HG03139 (cell line): Measurements from ENCODE around the gene ISOC2.

ENCODE experiments used
- ATAC-seq: cut with Tn5 transposase; IDR thresholded peaks from one replicate; pipeline ENCODE4 v1.9.1; 2021; ENCODE audit not compliant: unreplicated experiment

Gene ISOC2

DNA sequence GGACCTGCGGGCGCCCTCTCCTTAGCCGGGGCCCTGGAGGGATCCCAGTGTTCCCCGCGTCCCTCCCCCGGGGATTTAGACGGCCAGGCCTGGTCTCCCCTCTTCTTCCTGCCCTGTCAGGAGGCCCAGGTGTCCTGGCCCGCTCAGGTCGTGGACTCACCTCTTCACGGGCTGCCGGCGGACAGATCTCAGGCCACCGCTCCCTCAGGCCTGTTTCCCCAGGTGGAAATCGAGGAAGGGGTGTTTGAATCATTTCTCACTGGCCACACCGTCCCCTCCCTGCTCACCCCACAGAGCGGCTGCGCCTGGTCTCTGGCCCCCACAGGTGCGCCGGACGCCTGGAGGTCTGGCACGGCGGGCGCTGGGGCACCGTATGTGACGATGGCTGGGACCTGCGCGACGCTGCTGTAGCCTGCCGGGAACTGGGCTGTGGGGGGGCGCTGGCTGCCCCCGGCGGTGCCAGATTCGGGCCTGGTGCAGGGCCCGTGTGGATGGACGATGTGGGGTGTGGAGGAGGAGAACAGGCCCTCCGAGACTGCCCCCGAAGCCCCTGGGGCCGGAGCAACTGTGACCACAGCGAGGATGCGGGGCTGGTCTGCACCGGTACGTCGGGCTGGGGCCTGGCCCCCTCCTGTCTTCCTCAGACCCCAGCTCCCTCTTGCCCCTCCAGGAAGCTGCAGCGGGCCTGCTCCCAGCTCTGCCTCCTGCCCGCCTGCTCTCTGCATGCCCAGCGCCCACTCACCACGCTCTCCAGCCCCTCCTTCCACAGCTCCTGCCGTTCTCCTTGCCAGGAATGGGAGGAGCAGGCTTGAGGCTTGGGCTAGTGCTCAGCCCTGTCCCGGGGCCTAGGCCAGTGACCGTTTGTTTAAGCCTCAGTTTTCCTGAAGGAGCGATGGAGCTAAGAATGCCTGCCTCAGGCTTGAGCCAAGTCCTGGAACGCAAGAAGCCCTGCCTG lies 29.3 kb upstream of the ISOC2 start:
- ATAC-seq = no peak

DNA sequence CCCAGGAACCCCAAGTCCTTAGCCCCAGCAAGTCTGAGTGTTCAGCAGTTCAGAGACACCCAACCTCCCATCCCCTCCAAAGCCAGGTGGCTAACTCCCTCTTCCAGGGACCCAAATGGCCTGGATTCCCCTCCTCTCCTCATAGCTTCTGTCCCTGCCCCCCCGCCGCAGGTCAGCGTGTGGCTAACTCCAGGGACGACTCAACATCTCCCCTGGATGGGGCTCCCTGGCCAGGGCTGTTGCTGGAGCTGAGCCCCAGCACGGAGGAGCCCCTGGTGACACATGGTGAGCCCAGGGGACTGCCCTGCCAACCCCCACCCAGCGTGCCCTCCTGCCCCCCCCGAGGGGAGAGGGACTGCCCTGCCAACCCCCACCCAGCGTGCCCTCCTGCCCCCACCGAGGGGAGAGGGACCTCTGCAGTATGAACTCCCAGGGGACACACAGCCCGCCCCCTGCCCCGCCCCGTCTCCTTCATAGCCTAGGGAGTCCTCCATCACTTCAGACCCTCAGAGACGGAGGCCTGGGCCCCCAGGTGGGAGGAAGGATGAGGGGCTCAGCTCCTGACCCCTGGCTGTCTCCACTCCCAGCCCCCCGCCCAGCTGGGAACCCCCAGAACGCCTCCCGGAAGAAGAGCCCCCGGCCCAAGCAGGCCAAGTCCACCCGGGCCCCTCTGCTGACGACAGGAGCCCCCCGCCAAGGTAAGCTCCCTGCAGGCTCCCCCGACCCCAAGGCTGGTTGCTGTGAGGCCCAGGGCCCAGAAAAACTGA lies 28.5 kb upstream of the ISOC2 start:
- no peak for ATAC-seq

DNA sequence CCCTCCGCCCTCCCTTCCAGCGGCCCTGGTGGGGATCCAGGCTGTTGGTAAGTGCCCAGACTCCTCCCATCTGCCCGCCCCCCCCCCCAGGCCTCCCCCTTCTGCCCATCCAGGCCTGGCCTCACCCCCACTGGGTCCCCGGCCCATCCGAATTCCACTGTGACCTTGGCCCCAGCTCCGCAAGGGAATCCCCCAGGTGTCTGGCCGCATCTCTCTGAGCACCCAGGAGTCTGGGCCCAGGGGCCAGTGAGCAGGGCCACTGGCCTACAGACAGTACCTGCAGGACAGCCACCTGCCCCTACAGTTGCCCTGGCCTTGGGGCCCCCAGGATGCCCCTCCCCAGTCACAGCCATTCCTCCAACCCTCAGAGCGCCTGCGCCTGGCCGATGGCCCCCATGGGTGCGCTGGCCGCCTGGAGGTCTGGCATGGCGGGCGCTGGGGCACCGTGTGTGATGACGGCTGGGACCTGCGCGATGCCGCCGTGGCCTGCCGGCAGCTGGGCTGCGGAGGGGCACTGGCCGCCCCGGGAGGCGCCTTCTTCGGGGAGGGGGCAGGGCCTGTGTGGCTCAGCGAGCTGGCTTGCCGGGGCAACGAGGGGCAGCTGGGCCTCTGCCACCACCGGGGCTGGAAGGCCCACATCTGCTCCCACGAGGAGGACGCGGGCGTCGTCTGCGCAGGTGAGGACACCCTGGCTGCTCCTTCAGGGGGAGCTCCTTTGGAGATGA lies 27.7 kb upstream of the ISOC2 start:
- ATAC-seq = no peak

DNA sequence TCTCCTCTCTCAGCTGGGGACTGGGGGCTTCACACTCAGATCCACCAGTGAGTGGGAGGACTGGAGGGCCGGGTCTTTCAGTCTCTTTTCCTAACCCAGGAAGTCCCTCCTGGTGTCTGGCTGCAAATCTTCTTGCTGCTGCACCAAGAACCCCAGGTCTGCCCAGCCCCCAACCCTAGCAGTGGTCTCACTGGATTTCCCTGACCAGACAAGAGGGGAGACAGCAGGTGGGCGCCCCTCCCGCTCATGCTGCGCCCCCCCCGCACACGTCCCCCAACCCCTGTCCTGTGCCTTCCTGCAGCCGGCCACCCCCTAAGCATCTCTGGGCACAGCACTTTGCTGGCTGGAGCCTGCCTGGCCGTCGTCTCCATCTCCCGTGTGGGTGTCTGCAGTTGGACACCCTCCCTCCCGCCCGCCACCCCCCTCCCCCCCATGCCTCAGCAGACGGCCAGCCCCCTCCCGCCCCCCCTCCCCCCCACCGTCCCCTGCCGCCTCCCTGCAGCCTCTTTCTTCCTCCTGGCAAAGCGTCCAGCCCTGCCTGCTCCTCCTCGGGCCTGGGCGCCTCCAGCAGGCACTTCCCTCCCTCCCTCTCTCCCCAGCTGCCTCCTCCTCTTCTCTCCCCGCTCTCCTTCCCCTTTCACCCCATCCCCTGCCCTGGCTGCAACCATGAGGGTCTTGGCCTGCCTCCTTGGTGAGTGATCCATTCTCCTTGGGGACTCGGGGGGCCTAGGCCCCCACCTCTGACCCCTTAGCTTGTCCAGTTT lies 26.7 kb upstream of the ISOC2 start, which contains the start of gene SSC5D:
Gene SSC5D (plus strand): TSS at position 513 of the 764 bp plus-strand sequence. CDS start 154 bp downstream, at position 667.
- no peak for ATAC-seq

DNA sequence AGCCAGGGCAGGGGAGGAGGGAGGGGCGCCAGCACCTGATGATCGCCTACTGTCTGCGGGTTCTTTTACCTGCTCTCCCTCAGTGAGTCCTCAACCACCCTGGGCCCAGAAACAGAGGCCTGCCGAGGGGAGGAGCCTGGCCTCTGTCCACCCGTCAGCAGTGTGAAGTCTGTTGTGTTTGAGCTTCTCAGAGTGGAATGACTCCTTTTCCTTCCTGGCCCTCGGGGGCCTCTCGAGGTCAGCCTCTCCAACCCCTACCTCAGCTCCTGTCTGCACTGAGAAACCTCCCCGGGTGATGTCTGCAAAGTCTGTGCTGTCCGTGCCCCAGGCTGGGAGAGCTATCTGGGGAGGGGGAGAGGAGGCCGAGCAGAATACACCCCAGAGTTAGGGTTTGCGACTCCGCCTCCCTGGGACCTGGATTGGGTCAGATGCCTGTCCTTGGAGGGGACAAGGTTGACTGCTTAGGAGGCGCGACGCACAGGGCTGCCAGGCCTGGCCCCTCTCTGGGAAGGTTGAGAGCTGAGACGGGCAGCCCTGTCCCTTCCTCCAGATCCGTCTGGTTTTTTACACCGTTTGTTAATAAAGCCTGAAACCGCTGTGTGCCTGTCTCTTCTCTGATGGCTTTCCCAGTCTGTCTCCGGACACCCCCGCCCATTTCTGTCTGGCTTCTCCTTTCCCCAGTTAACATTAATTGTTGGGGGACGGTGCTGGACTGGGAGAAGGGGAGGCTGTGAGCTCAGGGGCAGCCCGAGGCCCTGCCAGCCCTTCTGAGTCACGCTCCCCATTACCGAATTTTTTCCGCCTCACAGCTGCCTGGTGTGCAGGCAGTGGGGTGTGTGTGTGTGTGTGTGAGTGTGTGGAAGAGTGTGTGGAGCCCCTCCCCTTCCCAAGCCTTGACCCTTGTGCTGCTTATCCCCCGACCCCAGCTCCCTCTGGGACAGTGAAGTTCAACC lies 25.8 kb upstream of the ISOC2 start:
- ATAC-seq = no peak

DNA sequence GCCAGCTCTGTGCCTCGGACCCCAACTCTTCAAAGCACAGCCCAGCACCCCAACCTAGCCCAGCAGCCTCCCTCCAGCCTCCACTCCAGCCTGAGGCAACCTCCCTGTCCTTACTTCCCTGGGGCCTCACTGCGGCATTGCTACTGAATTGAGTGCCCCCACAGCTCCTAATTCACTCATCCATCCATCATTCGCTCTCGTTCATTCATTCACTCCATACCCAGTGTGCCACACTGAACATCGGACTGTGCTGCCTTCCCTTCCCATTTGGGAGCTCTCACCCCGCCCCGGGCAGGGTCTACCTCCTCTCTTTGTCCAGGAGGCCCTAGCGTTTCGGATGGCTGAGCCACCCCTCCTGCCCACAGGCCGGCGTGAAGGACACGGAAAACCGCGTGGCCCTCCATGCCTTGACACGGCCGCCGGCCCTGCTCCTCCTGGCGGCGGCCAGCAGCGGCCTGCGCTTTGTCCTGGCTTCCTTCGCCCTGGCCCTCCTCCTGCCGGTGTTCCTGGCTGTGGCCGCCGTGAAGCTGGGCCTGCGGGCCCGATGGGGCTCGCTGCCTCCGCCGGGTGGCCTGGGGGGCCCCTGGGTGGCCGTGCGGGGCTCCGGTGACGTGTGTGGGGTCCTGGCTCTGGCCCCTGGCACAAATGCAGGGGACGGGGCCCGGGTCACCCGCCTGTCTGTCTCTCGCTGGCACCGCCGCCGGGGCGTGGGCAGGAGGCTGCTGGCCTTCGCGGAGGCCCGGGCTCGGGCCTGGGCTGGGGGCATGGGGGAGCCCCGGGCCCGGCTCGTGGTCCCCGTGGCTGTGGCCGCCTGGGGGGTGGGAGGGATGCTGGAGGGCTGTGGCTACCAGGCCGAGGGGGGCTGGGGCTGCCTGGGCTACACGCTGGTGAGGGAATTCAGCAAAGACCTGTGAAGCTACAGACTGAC lies 24.9 kb upstream of the ISOC2 start:
- no peak for ATAC-seq

DNA sequence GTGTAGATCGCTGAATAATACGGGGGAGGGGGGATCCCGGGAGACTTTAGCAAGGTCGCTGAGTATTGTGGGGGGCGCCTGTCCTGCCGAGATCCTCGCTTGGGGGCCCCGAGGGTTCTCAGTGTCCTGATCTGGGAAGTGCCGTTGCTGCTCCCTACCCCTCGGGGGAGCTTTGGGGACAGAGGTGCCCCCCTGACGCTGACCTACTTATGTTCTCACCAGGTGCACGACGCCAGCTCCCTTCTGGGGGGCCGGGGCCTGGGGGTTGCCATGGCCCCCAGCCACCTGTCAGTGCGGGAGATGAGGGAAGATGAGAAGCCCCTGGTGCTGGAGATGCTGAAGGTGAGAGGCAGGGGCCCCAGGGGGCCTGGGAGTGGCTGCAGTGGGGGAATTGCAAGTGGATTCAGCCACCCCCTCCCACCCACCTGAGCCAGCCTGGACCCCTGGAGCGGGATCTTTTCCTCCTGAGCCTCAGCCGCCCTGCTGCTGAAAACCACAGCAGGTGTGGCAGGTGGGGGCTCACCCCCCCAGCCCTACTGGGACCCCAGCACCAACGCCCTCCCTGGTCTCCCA lies 24.1 kb upstream of the ISOC2 start:
- no peak for ATAC-seq

DNA sequence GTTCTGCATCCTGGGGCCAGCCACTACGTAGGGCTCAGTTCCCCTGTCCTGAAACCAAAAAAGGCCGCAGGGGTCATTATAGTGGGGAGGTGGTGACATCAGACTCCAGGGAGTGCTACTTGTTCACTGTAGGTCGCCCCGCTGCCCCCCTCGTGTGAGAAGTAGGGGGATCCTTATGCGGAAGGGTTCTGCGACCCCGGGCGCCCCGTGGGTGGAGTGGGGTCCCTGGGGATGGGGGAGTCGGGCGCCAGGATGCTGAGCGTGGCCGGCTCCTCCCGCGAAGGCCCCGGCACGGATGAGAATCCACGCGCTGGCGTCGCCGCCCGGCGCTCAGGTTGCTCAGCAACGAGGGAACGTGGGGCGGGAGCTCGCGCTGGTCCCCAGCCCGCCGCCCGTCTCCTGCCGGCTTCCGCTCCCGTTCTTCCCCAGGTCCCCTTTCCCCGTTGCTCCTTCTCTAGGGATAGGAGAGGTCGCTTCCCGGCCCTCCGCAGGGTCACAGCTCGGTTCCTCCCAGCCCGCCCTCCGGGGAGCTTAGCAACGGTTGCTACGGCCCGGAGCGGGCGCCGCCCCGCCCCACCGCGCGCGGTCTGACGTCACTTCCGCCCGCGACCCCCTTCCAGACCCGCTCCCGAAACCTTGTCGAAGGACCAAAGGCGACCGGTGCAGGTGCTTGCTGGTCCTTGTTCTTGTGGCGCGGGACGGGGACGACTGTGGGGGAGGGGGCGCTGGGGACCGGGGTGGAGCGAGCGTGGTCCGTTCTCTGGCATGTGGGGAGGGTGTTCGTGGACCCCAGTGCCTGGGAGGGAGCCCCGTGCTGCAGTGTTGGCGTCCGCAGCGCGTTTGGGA lies 23.4 kb upstream of the ISOC2 start, which contains the start of gene NAT14:
Gene NAT14 (plus strand): TSS at position 596 of the 846 bp plus-strand sequence. CDS start 521 bp downstream, outside the sequence.
- no peak for ATAC-seq

DNA sequence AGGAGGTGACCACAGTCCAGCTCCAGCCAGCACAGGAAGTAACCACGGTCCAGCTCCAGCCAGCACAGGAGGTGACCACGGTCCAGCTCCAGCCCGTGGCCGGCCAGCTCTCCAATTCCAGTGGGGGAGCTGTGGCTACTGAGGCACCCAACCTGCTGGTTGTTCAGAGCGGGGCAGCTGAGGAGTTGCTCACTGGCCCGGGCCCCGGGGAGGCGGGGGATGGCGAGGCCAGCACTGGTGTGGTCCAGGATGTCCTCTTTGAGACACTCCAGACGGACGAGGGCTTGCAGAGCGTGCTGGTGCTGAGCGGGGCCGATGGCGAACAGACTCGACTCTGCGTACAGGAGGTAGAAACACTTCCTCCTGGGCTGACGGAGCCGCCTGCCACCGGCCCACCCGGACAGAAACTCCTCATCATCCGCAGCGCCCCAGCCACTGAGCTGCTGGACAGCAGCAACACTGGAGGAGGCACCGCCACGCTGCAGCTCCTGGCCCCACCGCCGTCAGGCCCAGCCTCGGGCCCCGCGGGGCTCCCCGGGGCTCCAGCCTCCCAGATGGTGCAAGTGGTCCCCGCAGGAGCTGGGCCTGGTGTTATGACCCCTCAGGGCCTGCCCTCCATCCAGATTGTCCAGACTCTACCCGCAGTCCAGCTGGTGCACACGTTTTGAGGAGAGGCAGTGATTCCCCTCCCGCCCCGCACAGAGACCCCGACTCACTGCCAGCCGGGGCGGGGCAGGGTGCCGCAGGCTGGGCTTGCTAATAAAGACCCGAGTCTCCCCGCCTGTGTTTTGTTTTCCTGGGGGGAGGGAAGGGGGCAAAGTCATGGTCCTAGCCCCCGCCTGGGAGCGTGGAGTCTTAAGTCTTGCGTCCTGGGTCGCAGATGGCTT lies 22.5 kb upstream of the ISOC2 start:
- ATAC-seq = no peak

DNA sequence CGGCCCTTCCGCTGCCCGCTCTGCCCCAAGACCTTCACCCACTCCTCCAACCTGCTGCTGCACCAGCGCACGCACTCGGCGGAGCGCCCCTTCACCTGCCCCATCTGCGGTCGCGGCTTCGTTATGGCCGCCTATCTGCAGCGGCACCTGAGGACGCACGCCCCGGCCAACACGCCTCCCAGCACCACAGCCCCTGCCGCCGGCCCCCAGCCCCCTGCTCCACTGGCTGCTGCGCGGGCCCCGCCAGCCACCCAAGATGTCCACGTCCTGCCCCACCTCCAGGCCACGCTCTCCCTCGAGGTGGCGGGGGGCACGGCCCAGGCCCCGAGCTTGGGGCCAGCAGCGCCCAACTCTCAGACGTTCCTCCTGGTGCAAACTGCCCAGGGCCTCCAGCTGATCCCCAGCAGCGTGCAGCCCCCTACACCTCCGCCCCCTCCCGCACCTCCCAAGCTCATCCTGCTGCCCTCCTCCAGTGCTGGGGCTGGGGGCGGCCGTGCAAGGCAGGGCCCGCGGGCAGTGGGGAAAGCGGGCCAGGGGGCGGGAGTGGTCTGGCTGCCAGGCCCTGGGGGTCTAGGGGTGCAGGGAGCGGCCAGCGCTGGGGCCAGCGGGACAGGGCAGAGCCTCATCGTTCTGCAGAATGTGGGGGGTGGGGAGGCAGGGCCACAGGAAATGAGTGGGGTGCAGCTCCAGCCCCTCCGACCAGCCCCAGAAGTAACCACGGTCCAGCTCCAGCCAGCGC lies 21.7 kb upstream of the ISOC2 start:
- ATAC-seq = no peak

DNA sequence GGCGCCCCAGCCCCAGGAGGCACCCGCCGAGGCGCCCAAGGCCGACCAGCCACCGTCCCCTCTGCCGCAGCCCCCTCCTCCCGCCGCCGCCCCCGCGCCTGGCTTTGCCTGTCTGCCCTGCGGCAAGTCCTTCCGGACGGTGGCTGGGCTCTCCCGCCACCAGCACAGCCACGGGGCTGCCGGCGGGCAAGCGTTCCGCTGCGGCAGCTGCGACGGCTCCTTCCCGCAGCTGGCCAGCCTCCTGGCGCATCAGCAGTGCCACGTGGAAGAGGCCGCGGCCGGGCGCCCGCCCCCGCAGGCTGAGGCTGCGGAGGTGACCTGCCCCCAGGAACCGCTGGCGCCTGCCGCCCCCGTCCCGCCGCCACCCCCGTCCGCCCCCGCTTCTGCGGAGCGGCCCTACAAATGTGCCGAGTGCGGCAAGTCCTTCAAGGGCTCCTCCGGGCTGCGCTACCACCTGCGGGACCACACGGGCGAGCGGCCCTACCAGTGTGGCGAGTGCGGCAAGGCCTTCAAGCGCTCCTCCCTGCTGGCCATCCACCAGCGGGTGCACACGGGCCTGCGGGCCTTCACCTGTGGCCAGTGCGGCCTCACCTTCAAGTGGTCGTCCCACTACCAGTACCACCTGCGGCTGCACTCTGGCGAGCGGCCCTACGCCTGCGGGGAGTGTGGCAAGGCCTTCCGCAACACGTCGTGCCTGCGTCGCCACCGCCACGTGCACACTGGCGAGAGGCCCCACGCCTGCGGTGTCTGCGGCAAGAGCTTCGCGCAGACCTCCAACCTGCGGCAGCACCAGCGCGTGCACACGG lies 20.9 kb upstream of the ISOC2 start:
- no peak for ATAC-seq

DNA sequence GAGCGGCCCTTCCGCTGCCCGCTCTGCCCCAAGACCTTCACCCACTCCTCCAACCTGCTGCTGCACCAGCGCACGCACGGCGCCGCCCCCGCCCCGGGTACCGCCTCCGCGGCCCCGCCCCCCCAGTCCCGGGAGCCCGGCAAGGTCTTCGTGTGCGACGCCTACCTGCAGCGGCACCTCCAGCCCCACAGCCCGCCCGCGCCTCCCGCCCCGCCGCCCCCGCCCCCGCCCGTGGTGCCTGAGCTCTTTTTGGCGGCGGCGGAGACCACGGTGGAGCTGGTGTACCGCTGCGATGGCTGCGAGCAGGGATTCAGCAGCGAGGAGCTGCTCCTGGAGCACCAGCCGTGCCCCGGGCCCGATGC lies 20.3 kb upstream of the ISOC2 start:
- no peak for ATAC-seq

DNA sequence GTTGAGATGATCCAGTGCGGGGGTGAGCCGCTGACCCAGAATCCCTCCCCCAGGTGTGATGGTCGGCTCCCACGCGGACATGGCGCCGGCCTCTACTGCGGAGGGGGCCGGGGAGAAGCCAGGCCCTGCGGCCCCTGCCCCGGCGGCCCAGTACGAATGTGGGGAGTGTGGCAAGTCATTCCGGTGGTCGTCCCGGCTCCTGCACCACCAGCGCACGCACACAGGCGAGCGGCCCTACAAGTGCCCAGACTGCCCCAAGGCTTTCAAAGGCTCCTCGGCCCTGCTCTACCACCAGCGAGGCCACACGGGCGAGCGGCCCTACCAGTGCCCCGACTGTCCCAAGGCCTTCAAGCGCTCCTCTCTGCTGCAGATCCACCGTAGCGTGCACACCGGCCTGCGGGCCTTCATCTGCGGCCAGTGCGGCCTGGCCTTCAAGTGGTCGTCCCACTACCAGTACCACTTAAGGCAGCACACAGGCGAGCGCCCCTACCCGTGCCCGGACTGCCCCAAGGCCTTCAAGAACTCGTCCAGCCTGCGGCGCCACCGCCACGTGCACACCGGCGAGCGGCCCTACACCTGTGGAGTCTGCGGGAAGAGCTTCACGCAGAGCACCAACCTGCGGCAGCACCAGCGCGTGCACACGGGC lies 19.8 kb upstream of the ISOC2 start:
- no peak for ATAC-seq
